RPMI7951 (cell line): ENCODE measurements around the gene KBTBD13. TPM values are rescaled to one million over a fixed set of nuclear protein-coding genes. Genes with fewer than 3 reads are reported as not detected.

Experiments used
- DNase-seq: peaks from one replicate; pipeline ENCODE4 v3.0.0-alpha.2; 2012; ENCODE audit warnings: low read depth
- total RNA-seq: library from RNA; depleted of rRNA; stranded (reverse); fragments of >200 nt; shearing (Covaris generic); gene quantifications from 2 replicates; pipeline ENCODE4 v1.2.3, GENCODE V29; 2014

Gene KBTBD13
- total RNA-seq, 1 experiment from 2014 or later, result not detected

GRCh38 chr15:65051266-65051665, 25.3 kb upstream of the KBTBD13 start:
- no peak for DNase-seq

GRCh38 chr15:65052956-65053355, 23.6 kb upstream of the KBTBD13 start:
- no peak for DNase-seq

GRCh38 chr15:65054333-65055200, 22.0 kb upstream of the KBTBD13 start:
- DNase-seq, result peak; percentile 59

- no peak for DNase-seq
These were observed 21.2 kb upstream of the KBTBD13 start for GRCh38 chr15:65055201-65055870.

- no peak for DNase-seq
These were observed 20.4 kb upstream of the KBTBD13 start for GRCh38 chr15:65056106-65056505.

- DNase-seq, result peak; percentile 50
These were observed 19.5 kb upstream of the KBTBD13 start for GRCh38 chr15:65056868-65057548.

- DNase-seq, result no peak
These were observed 19.0 kb upstream of the KBTBD13 start for GRCh38 chr15:65057549-65057940.

- no peak for DNase-seq
These were observed 17.9 kb upstream of the KBTBD13 start for GRCh38 chr15:65058394-65059368.

- no peak for DNase-seq
These were observed 17.2 kb upstream of the KBTBD13 start for GRCh38 chr15:65059369-65059750.

GRCh38 chr15:65059931-65060596, 16.5 kb upstream of the KBTBD13 start:
- no peak for DNase-seq

GRCh38 chr15:65060641-65061397, 15.7 kb upstream of the KBTBD13 start:
- DNase-seq, result no peak

- DNase-seq, result no peak
These were observed 14.5 kb upstream of the KBTBD13 start for GRCh38 chr15:65062061-65062460.

- DNase-seq, result no peak
These were observed 13.8 kb upstream of the KBTBD13 start for GRCh38 chr15:65062726-65063125.

GRCh38 chr15:65066001-65066634, 10.4 kb upstream of the KBTBD13 start:
- DNase-seq, result no peak

- DNase-seq, result no peak
These were observed 9.8 kb upstream of the KBTBD13 start for GRCh38 chr15:65066635-65067316.

GRCh38 chr15:65067317-65067644, 9.3 kb upstream of the KBTBD13 start:
- no peak for DNase-seq

- DNase-seq, result no peak
These were observed 8.7 kb upstream of the KBTBD13 start, which contains the start of gene RASL12 for GRCh38 chr15:65067645-65068402. Gene RASL12 (minus strand): TSS chr15:65067991. CDS start chr15:65067835, 156 bp downstream.

- DNase-seq, result no peak
These were observed 8.2 kb upstream of the KBTBD13 start for GRCh38 chr15:65068403-65068788.
